Peyer's patch (tissue), 4 donors: Measurements from ENCODE around the gene TRABD. TPM values are rescaled to one million over a fixed set of nuclear protein-coding genes. Genes with fewer than 3 reads are reported as not detected.
A peak's percentile ranks its signal among the peaks of the same experiment; 100 is the strongest.
"Not testable (repeated sequence)": the region's sequence is repeated elsewhere in the genome, so short reads cannot be mapped to it uniquely, and the experiment has no call there.

ENCODE experiments used
- DNase-seq, 3 donors: peaks; one replicate each; pipeline ENCODE4 v3.0.0-alpha.2; 2017 to 2019
- H3K27ac ChIP-seq, 4 donors: fragments of 200-600 bp; sonication (generic); one replicate each; pipeline ENCODE4 v1.5.1; 2016 to 2019
- H3K27me3 ChIP-seq, 2 donors: fragments of 200-600 bp; sonication (generic); one replicate each; pipeline ENCODE4 v1.5.1; 2019
- H3K36me3 ChIP-seq, 3 donors: fragments of 200-600 bp; sonication (generic); one replicate each; pipeline ENCODE4 v1.5.1; 2016 to 2019
- H3K4me1 ChIP-seq, 4 donors: fragments of 200-600 bp; sonication (generic); one replicate each; pipeline ENCODE4 v1.5.1; 2016 to 2019
- H3K4me3 ChIP-seq, 4 donors: fragments of 200-600 bp; sonication (generic); 1 replicate in 3 of 4; 2 replicates in 1 of 4; pipeline ENCODE4 v1.5.1; 2016 to 2019; ENCODE audit warnings: mild to moderate bottlenecking in 1 of 4
- H3K9me3 ChIP-seq, 4 donors: fragments of 200-600 bp; sonication (generic); one replicate each; pipeline ENCODE4 v1.5.1; 2016 to 2019; ENCODE audit warnings: mild to moderate bottlenecking in 1 of 4
- POLR2A ChIP-seq, 2 donors: fragments of 450-650 bp; IDR thresholded peaks; one replicate each; pipeline ENCODE4 v1.5.1; 2017; ENCODE audit warnings: antibody characterized with exemption in 2 of 2, mild to moderate bottlenecking in 2 of 2, moderate library complexity in 2 of 2
- total RNA-seq, 4 donors: library from RNA; depleted of rRNA; stranded (reverse); fragments of >200 nt; gene quantifications; one replicate each; pipeline ENCODE4 v1.1.0, GENCODE V29; 2016
- TF ChIP-seq, protein P1 (sequence below), 6 experiments: fragments of 450-650 bp in 4 of 6; fragments of 200-600 bp in 2 of 6; sonication (generic) in 1 of 6; IDR thresholded peaks; one replicate each; pipeline ENCODE4 v1.5.1; 2017 to 2019; ENCODE audit warnings: antibody characterized with exemption in 6 of 6, mild to moderate bottlenecking in 3 of 6, moderate library complexity in 1 of 6

The TRABD gene
- total RNA-seq, 4 donors from 2014 or later, result 44.0 to 111 (median 86.3) TPM

DNA sequence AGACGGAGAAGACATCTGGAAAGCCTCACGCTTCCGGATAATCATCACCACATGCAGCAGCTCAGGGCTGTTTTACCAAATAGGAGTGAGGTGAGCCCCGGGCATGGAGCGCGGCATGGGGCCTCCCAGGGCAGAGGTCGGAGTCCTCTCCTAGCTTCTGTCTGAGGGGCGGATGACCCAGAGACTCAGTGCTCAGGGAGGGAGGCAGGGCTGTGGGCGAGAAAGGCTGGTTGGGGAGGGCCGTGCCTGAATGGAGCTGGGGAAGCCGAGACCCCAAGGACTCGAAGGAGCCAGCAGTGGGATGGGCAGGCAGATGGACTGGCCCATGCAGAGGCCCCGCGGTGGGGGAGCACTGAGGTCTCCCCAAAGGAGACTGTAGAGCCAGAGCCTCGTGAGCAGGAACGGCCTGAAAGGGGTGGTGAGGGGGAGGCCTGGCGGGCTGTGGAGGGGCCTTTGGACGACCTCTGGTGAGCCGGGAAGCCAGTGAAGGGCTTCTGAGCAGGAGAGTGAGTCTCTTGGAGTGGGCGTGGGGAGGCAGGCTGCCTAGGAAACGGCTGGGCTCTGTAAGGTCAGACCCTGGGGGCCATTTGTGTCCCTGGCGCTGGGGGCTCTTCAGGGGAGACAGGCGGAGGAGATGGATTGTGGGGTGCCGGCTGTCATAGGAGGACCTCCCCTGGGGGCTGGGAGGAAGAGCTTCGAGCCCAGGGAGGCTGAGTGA is 39.8 kb upstream of the TRABD start:
- H3K27ac ChIP-seq, result no peak overlapping the region
- no peaks in the 10 kb centered on the region for H3K27me3 ChIP-seq
- TF ChIP-seq, protein P1, sequence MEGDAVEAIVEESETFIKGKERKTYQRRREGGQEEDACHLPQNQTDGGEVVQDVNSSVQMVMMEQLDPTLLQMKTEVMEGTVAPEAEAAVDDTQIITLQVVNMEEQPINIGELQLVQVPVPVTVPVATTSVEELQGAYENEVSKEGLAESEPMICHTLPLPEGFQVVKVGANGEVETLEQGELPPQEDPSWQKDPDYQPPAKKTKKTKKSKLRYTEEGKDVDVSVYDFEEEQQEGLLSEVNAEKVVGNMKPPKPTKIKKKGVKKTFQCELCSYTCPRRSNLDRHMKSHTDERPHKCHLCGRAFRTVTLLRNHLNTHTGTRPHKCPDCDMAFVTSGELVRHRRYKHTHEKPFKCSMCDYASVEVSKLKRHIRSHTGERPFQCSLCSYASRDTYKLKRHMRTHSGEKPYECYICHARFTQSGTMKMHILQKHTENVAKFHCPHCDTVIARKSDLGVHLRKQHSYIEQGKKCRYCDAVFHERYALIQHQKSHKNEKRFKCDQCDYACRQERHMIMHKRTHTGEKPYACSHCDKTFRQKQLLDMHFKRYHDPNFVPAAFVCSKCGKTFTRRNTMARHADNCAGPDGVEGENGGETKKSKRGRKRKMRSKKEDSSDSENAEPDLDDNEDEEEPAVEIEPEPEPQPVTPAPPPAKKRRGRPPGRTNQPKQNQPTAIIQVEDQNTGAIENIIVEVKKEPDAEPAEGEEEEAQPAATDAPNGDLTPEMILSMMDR (IDR thresholded peaks at IDR 0.05), result no peak
- no peak for TF ChIP-seq POLR2A (IDR thresholded peaks at IDR 0.05)
- H3K4me3 ChIP-seq, result no peak overlapping the region
- no peaks in the 10 kb centered on the region for H3K9me3 ChIP-seq
- no peaks in the 10 kb centered on the region for H3K36me3 ChIP-seq
- DNase-seq, result no peak
- peaks cover 0 to 11% (median 0%) of the 10 kb centered on the region in 4 donors for H3K4me1 ChIP-seq

DNA sequence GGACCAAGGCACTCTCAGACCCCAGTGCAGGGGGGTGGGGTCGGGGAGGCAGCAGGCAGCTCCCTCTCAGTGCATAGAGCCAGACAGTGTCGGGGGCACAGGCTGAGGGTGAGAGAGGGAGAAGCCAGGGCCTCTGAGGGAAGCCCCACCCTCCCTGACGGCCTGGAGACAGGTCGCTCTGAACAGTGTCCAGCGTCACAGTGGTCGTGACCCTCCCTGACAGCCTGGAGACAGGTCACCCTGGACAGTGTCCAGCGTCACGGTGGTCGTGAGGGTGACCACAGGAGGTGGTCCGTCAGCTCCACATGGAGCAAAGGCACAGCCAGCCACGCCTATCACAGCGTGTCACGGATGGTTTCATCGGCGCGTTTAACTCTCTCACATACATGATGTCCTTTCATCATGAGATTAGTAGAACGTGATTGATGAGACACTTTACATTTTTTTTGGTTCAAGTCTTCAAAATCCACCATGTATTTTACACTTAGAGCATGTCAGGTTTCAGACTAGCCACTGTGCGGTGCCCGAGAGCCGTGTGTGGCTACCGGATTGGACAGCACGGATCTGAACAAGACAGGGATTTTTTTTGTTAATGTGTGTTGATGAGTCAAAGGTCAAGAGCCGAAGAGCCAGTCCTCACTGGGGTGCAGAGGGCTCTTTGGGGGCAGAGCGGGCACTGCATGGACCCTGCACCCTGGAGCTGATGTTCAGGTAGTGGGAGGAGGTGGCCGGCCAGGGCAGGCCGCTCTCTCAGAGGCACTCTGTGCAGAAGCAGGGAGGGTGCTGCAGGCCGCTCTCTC is 39.1 kb upstream of the TRABD start:
- DNase-seq, result peak in 2 of 3 donors; percentile 75 to 82
- no peaks in the 10 kb centered on the region for H3K36me3 ChIP-seq
- H3K4me3 ChIP-seq, result no peak overlapping the region
- no peaks in the 10 kb centered on the region for H3K9me3 ChIP-seq
- no peak overlapping the region for H3K27ac ChIP-seq
- H3K27me3 ChIP-seq, result no peaks in the 10 kb centered on the region
- H3K4me1 ChIP-seq, result peaks cover 0 to 11% (median 0%) of the 10 kb centered on the region in 4 donors
- TF ChIP-seq, protein P1 (IDR thresholded peaks at IDR 0.05), result peak in 4 of 6 experiments; percentile 55 to 94 (median 82)
- TF ChIP-seq POLR2A (IDR thresholded peaks at IDR 0.05), result no peak

DNA sequence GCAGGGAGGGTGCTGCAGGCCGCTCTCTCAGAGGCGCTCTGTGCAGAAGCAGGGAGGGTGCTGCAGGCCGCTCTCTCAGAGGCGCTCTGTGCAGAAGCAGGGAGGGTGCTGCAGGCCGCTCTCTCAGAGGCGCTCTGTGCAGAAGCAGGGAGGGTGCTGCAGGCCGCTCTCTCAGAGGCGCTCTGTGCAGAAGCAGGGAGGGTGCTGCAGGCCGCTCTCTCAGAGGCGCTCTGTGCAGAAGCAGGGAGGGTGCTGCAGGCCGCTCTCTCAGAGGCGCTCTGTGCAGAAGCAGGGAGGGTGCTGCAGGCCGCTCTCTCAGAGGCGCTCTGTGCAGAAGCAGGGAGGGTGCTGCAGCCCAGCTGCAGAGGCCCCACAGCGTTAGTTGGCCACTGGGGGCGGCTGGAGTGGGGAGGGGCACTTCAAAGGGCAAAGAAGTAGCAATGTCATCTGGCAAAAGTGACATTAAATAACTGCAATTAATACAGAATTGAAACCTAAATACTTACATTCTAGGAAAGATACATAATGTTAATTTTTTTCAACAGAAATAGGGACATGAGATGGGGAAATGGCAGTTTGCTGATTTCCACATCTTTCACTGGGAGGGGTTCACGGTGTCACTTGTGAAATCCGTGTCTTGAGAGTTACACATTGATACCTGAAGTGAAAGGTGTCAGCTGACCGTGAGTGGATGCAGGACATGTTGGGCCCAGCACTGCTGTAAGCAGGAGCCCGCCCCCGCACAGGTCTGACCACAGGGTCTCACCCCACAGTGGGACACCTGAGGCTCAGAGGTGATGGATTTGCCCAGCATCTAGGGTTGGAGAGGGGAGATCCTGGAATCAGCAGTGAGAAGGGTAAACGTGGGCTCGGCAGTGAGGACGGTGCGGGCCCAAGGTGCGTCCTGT is 38.2 kb upstream of the TRABD start:
- H3K27ac ChIP-seq, result not testable (repeated sequence)

DNA sequence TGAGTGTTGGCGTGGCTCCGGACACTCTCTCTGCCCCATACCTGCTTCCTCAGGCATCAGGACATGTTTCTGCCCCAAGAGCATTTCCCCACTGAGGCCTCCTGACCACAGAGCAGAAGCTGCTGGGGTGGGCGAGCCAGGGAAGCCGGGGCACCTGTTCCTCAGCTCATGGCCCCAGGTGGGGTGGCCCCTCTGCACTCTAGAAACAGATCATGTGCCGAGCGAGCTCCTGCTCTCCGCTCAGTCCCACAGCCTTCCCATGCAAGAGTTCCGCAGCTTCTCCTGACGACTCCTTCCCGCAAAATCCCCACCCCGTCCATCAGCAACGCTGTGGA is 37.6 kb upstream of the TRABD start:
- H3K36me3 ChIP-seq, result no peaks in the 10 kb centered on the region
- H3K27me3 ChIP-seq, result no peaks in the 10 kb centered on the region
- H3K4me3 ChIP-seq, result no peak overlapping the region
- H3K9me3 ChIP-seq, result no peaks in the 10 kb centered on the region
- DNase-seq, result no peak
- no peak overlapping the region for H3K27ac ChIP-seq
- no peak for TF ChIP-seq POLR2A (IDR thresholded peaks at IDR 0.05)
- TF ChIP-seq, protein P1 (IDR thresholded peaks at IDR 0.05), result no peak
- peaks cover 0 to 11% (median 0%) of the 10 kb centered on the region in 4 donors for H3K4me1 ChIP-seq

More for the DNA sequence above, 38.2 kb upstream of the TRABD start:
- not testable (repeated sequence) for H3K36me3 ChIP-seq, H3K4me3 ChIP-seq, H3K9me3 ChIP-seq, DNase-seq, H3K27me3 ChIP-seq
- peaks cover 0 to 11% (median 0%) of the 10 kb centered on the region in 4 donors for H3K4me1 ChIP-seq

DNA sequence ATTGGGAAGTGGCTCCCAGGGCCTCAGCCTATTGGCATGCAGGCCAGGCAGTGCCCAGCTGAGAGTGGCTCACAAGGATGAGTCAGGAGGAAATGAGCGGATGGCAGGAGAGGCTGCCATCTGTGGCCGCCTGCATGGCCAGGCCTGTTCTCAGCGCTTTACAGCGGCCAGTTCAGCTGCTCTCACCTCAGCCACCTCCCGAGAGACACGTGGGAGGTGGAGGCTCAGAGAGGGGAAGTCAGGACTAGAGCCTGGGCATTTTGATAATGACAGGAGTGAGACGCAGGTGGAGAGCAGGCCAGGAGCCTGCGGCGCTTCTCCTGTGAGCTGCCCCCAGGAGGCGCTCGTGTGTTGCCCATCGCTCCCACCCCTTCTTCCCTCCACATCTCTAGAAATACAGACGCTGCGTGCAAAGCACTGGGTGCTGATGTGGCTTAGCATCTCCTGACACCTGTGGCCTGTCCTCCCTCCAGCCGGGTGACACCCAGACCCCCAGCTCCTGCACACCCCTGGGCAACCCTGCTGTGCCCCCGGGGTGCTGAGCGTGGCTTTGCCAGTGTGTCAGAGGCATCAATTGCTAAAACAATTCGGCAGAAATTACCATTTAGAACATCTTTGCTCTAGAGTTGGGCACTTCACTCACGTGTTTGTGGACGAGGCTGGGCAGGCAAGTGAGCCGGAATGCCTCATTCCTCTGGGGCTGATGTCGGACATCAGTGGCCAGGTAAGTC is 36.6 kb upstream of the TRABD start:
- Histone ChIP-seq H3K27me3 (no peaks in the 10 kb centered on the region), H3K36me3 (no peaks in the 10 kb centered on the region), H3K27ac (no peak overlapping the region), H3K4me1 (peaks cover 0 to 11% (median 0%) of the 10 kb centered on the region in 4 donors), H3K4me3 (no peak overlapping the region), H3K9me3 (no peaks in the 10 kb centered on the region)
- DNase-seq, result peak; percentile 68 to 85 (median 82)
- TF ChIP-seq POLR2A (IDR thresholded peaks at IDR 0.05), result no peak
- TF ChIP-seq, protein P1 (IDR thresholded peaks at IDR 0.05), result peak; percentile 69 to 84 (median 80)
